Occipital lobe (tissue), 2 donors: Measurements from ENCODE around the gene DPP10. TPM values are rescaled to one million over a fixed set of nuclear protein-coding genes. Genes with fewer than 3 reads are reported as not detected.
"Not testable (repeated sequence)": the region's sequence is repeated elsewhere in the genome, so short reads cannot be mapped to it uniquely, and the experiment has no call there.

Source experiments
- DNase-seq: peaks from one replicate; lab custom pipeline; 2025; lab: John Stamatoyannopoulos, UW
- total RNA-seq: library from RNA; depleted of rRNA; stranded (reverse); fragments of >200 nt; gene quantifications from one replicate; pipeline ENCODE4 v1.2.3, GENCODE V29; 2014

The DPP10 gene
- 76.7 TPM for total RNA-seq

GRCh38 chr2:114442510-114442909, at the start of gene DPP10:
TSS of gene DPP10 (plus strand) at chr2:114442641.
- no peak for DNase-seq

GRCh38 chr2:114400890-114401289, 41.6 kb upstream of the DPP10 start:
- DNase-seq: no peak

GRCh38 chr2:114405247-114406116, 37.0 kb upstream of the DPP10 start:
- DNase-seq: no peak

GRCh38 chr2:114406347-114406746, 36.1 kb upstream of the DPP10 start:
- DNase-seq: no peak

GRCh38 chr2:114407353-114407752, 35.1 kb upstream of the DPP10 start:
- not testable (repeated sequence) for DNase-seq

- no peak for DNase-seq
Observed at GRCh38 chr2:114421781-114422180, 20.7 kb upstream of the DPP10 start.

GRCh38 chr2:114424699-114425098, 17.7 kb upstream of the DPP10 start:
- DNase-seq: no peak

GRCh38 chr2:114426756-114427155, 15.7 kb upstream of the DPP10 start:
- DNase-seq: no peak

- no peak for DNase-seq
Observed at GRCh38 chr2:114436329-114436728, 6.1 kb upstream of the DPP10 start.

- no peak for DNase-seq
Observed at GRCh38 chr2:114446571-114446970, 4.1 kb downstream of the DPP10 start.

GRCh38 chr2:114450639-114451038, 8.2 kb downstream of the DPP10 start:
- DNase-seq: no peak

GRCh38 chr2:114456566-114456965, 14.1 kb downstream of the DPP10 start:
- no peak for DNase-seq

- no peak for DNase-seq
Observed at GRCh38 chr2:114457956-114458355, 15.5 kb downstream of the DPP10 start.

GRCh38 chr2:114461116-114461515, 18.7 kb downstream of the DPP10 start:
- no peak for DNase-seq

- no peak for DNase-seq
Observed at GRCh38 chr2:114464961-114465706, 22.7 kb downstream of the DPP10 start.

GRCh38 chr2:114468343-114468742, 25.9 kb downstream of the DPP10 start:
- no peak for DNase-seq

- no peak for DNase-seq
Observed at GRCh38 chr2:114472246-114472645, 29.8 kb downstream of the DPP10 start.

GRCh38 chr2:114472726-114473125, 30.3 kb downstream of the DPP10 start:
- no peak for DNase-seq

- no peak for DNase-seq
Observed at GRCh38 chr2:114488841-114489530, 46.5 kb downstream of the DPP10 start.

- no peak for DNase-seq
Observed at GRCh38 chr2:114495046-114495445, 52.6 kb downstream of the DPP10 start.

- no peak for DNase-seq
Observed at GRCh38 chr2:114496959-114497358, 54.5 kb downstream of the DPP10 start.

- DNase-seq: no peak
Observed at GRCh38 chr2:114499101-114499500, 56.7 kb downstream of the DPP10 start.
